Omental fat pad (tissue), 4 donors: ENCODE results near the gene HHIPL2. TPM values are rescaled to one million over a fixed set of nuclear protein-coding genes. Genes with fewer than 3 reads are reported as not detected.

Experiments used
- small RNA-seq: library from RNA; depleted of rRNA; stranded (forward); fragments of <200 nt; gene quantifications from one replicate; pipeline ENCODE3, GENCODE V24; 2016
- total RNA-seq, 4 donors: library from RNA; depleted of rRNA; stranded (reverse); fragments of >200 nt; gene quantifications; one replicate each; pipeline ENCODE4 v1.1.0, GENCODE V29; 2016

The HHIPL2 gene
- total RNA-seq, 4 donors from 2014 or later, result 0.31 TPM; not detected in 3

Small RNA genes lying within 50 kb of the gene (small RNA-seq; reads per million reads assigned to genes)
- not detected for gene RNU6-791P

Other genes starting within 250 kb of the HHIPL2 start
- 10 to 100 TPM in 2 of 4 donors, 1 to 10 TPM in 2; 4.1 to 11.4 (median 8.3) TPM for gene TAF1A, start 41.8 kb upstream of the HHIPL2 start, total RNA-seq
- 10 to 100 TPM; 33.3 to 98.2 (median 52.4) TPM for gene MIA3, start 70.0 kb upstream of the HHIPL2 start, total RNA-seq
- gene AIDA, start 164.4 kb upstream of the HHIPL2 start, total RNA-seq, result 100 to 1,000 TPM in 2 of 4 donors, 10 to 100 TPM in 2; 66.7 to 117 (median 88.4) TPM
- 10 to 100 TPM; 23.9 to 53.3 (median 39.8) TPM for gene BROX, start 164.5 kb upstream of the HHIPL2 start, total RNA-seq
- gene FAM177B, start 189.1 kb upstream of the HHIPL2 start, total RNA-seq, result 1 to 10 TPM in 1 of 4 donors, not detected in 3; 1.1 TPM